Cardiac muscle cell (in vitro differentiated cells and primary cell): ENCODE results near the gene HSD17B1. TPM values are rescaled to one million over a fixed set of nuclear protein-coding genes. Genes with fewer than 3 reads are reported as not detected.
"Not testable (repeated sequence)": the region's sequence is repeated elsewhere in the genome, so short reads cannot be mapped to it uniquely, and the experiment has no call there.

Experiments
- DNase-seq, 2 donors: peaks; one replicate each; pipeline versions ENCODE4 v3.0.0 to v3.0.0-alpha.2; 2010 to 2017; ENCODE audit warnings: low read depth in 1 of 2, low spot score in 1 of 2
- H3K27ac ChIP-seq: fragments of 200-600 bp; sonication (generic); 2 replicates; pipeline ENCODE4 v1.5.1; 2016
- H3K27me3 ChIP-seq: fragments of 200-600 bp; sonication (generic); 2 replicates; pipeline ENCODE4 v1.6.0; 2016; ENCODE audit warnings: control low read depth
- H3K36me3 ChIP-seq: fragments of 200-600 bp; sonication (generic); 2 replicates; pipeline ENCODE4 v1.5.1; 2016; ENCODE audit warnings: control low read depth
- H3K4me1 ChIP-seq: fragments of 200-600 bp; sonication (generic); 2 replicates; pipeline ENCODE4 v1.8.1; 2017; ENCODE audit warnings: low read depth, mild to moderate bottlenecking, mixed run types
- H3K4me3 ChIP-seq: fragments of 200-600 bp; sonication (generic); 2 replicates; pipeline ENCODE4 v1.5.1; 2016; ENCODE audit warnings: mild to moderate bottlenecking
- H3K9me3 ChIP-seq: fragments of 200-600 bp; sonication (generic); 2 replicates; pipeline ENCODE4 v1.5.1; 2017; ENCODE audit warnings: low read depth, mild to moderate bottlenecking, control low read depth
- polyA plus RNA-seq: library from polyadenylated mRNA; unstranded; fragments of >200 nt; fragmentation: Nextera tagmentation; extraction: Ambion mirVana; gene quantifications from 2 replicates; pipeline ENCODE4 v1.2.1, GENCODE V29; 2016
- total RNA-seq: library from RNA; depleted of rRNA; stranded (reverse); fragments of >200 nt; gene quantifications from 2 replicates; pipeline ENCODE4 v1.2.3, GENCODE V29; 2016
- TF ChIP-seq, protein P1 (sequence below): IDR thresholded peaks from 2 replicates; pipeline ENCODE4 v1.5.1; 2012; ENCODE audit warnings: low read depth, mild to moderate bottlenecking, low read length

The HSD17B1 gene
- total and polyA plus RNA-seq, 2 experiments from 2014 or later = 3.0 to 6.0 TPM

DNA sequence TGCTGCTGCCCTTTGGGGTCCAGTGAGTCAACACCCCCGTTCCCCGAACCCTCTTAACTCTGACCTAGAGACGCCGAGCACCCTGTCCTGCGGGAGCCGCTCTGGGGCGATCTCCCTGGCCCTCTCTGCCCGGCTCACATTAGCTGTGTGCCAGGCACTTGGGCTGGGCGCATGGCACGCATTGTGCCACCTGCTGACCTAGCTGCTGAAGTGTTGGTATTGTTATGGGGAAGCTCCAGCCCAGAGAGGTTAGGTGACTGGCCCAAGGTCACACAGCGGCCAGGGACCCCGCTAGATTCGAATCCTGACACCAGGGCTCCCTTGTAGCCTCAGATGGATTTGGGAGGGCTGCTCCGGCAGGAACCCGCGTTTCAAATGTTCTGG lies 1.1 kb downstream of the HSD17B1 start:
- no peaks in the 10 kb centered on the region for H3K27me3 ChIP-seq
- no peaks in the 10 kb centered on the region for H3K9me3 ChIP-seq
- H3K4me3 ChIP-seq = peak overlapping the region; percentile 77
- H3K27ac ChIP-seq = peak overlapping the region; percentile 95
- H3K4me1 ChIP-seq = peaks cover 5% of the 10 kb centered on the region
- no peaks in the 10 kb centered on the region for H3K36me3 ChIP-seq
- TF ChIP-seq, protein P1, sequence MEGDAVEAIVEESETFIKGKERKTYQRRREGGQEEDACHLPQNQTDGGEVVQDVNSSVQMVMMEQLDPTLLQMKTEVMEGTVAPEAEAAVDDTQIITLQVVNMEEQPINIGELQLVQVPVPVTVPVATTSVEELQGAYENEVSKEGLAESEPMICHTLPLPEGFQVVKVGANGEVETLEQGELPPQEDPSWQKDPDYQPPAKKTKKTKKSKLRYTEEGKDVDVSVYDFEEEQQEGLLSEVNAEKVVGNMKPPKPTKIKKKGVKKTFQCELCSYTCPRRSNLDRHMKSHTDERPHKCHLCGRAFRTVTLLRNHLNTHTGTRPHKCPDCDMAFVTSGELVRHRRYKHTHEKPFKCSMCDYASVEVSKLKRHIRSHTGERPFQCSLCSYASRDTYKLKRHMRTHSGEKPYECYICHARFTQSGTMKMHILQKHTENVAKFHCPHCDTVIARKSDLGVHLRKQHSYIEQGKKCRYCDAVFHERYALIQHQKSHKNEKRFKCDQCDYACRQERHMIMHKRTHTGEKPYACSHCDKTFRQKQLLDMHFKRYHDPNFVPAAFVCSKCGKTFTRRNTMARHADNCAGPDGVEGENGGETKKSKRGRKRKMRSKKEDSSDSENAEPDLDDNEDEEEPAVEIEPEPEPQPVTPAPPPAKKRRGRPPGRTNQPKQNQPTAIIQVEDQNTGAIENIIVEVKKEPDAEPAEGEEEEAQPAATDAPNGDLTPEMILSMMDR = no peak
- DNase-seq = no peak

DNA sequence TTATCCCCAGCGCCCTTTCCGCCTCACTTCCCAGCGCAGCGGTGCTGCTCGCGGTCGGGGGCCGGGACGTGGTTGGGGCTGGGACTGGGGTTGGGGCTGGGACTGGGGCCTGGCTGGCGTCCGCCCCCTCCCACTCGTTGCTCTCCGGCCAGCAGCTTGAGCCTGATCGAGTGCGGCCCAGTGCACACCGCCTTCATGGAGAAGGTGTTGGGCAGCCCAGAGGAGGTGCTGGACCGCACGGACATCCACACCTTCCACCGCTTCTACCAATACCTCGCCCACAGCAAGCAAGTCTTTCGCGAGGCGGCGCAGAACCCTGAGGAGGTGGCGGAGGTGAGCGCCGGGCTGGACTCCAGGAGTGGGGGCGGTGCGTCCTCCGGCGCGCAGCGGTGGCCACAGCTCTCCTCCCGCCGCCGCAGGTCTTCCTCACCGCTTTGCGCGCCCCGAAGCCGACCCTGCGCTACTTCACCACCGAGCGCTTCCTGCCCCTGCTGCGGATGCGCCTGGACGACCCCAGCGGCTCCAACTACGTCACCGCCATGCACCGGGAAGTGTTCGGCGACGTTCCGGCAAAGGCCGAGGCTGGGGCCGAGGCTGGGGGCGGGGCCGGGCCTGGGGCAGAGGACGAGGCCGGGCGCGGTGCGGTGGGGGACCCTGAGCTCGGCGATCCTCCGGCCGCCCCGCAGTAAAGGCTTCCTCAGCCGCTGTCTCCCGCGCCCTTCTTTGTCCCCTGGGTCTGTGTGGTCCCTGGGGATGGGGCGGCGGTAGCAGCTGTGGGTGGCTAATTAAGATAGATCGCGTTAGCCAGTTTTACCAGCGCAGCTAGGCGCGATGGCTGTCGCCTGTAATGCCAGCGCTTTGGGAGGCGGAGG lies 1.8 kb downstream of the HSD17B1 start:
- H3K4me1 ChIP-seq = peaks cover 5% of the 10 kb centered on the region
- DNase-seq = peak; percentile 85 to 95
- H3K4me3 ChIP-seq = peak overlapping the region; percentile 77
- TF ChIP-seq, protein P1 = no peak
- no peaks in the 10 kb centered on the region for H3K9me3 ChIP-seq
- H3K27me3 ChIP-seq = no peaks in the 10 kb centered on the region
- no peaks in the 10 kb centered on the region for H3K36me3 ChIP-seq
- peak overlapping the region; percentile 95 for H3K27ac ChIP-seq

DNA sequence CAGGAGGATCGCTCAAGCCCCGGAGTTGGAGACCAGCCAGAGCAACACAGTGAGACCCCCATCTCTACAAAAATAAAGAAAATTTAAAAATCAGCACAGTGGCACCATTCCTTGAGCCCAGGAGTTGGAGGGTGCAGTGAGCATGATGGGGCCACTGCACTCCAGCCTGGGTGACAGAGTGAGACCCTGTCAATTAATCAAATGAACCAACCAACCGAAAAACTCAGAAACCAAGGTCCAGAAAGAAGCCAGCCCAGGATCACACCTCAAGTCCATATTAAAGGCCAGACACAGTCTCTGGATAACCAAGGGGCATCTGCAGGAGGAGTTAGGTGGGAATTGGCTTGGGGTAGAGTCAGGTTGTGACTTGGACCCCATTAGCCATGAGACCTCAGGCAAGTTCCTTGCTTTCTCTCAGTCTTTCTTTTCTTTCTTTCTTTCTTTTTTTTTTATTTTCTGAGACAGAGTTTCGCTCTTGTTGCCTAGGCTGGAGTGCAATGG lies 2.4 kb downstream of the HSD17B1 start:
- no peaks in the 10 kb centered on the region for H3K9me3 ChIP-seq
- no peak for DNase-seq
- TF ChIP-seq, protein P1 = no peak
- no peaks in the 10 kb centered on the region for H3K36me3 ChIP-seq
- no peaks in the 10 kb centered on the region for H3K27me3 ChIP-seq
- peaks cover 5% of the 10 kb centered on the region for H3K4me1 ChIP-seq
- H3K27ac ChIP-seq = peak overlapping the region; percentile 95
- H3K4me3 ChIP-seq = peak overlapping the region; percentile 77

DNA sequence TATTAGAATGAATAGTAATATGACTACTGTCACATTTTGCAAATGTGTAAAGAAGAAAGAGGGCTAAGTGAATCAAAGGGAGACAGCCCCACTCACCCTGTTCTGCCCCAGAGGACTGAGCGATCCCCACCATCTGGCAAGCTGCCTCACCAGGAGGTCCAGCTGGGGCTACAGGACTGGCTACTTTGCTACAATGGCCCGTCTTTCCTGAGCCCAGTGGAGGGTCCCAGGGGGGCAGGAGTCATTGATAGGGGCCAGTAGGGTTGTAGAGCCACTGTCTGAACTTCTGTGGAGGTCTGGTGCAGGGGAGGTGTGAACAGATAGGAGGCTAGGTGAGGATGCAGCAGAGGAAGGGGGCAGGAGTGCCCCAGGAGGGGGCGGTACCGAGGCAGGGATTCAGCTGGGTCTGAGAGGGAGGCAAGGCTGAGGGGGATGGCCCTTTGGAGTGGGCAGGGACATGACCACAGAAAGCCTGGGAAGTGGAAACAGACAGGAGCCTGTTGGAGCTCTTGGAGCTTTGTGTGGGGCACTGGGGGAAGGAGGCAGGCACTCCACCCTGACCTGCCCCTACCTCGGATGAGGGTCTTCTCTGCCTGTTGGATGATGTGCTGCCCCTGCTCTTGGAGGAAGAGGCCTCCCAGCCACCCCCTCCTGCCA lies 3.4 kb downstream of the HSD17B1 start:
- not testable (repeated sequence) for H3K4me3 ChIP-seq, H3K4me1 ChIP-seq, H3K36me3 ChIP-seq, H3K27me3 ChIP-seq, H3K9me3 ChIP-seq
- H3K27ac ChIP-seq = peak overlapping the region; percentile 95
- TF ChIP-seq, protein P1 = peak; percentile 21
- DNase-seq = peak in 1 of 2 donors; percentile 52

DNA sequence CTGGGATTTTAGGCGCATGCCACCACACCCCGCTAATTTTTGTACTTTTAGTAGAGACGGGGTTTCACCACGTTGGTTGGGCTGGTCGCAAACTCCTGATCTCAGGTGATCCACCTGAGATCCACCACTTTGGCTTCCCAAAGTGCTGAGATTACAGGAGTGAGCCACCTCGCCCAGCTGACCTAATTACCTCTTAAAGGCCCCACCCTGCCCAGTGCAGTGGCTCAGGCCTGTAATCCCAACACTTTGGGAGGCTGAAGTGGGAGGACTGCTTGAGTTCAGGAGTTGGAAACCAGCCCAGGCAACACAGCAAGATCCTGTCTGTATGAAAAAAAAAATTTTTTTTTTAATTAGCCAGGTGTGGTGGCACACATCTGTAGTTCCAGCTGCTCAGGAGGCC lies 6.4 kb downstream of the HSD17B1 start:
- Histone ChIP-seq H3K4me1 (peaks cover 14% of the 10 kb centered on the region), H3K27ac (no peak overlapping the region), H3K9me3 (no peaks in the 10 kb centered on the region), H3K4me3 (no peak overlapping the region), H3K27me3 (no peaks in the 10 kb centered on the region), H3K36me3 (no peaks in the 10 kb centered on the region)
- DNase-seq = no peak
- TF ChIP-seq, protein P1 = no peak
